ENCODE results near the gene FAM222B.

GRCh38 chr17:28749516-28750177 lies 92.9 kb downstream of the FAM222B start:
- TF ChIP-seq, protein P1, sequence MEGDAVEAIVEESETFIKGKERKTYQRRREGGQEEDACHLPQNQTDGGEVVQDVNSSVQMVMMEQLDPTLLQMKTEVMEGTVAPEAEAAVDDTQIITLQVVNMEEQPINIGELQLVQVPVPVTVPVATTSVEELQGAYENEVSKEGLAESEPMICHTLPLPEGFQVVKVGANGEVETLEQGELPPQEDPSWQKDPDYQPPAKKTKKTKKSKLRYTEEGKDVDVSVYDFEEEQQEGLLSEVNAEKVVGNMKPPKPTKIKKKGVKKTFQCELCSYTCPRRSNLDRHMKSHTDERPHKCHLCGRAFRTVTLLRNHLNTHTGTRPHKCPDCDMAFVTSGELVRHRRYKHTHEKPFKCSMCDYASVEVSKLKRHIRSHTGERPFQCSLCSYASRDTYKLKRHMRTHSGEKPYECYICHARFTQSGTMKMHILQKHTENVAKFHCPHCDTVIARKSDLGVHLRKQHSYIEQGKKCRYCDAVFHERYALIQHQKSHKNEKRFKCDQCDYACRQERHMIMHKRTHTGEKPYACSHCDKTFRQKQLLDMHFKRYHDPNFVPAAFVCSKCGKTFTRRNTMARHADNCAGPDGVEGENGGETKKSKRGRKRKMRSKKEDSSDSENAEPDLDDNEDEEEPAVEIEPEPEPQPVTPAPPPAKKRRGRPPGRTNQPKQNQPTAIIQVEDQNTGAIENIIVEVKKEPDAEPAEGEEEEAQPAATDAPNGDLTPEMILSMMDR (IDR thresholded peaks at IDR 0.05), result no peak
- TF ChIP-seq POLR2A (IDR thresholded peaks at IDR 0.05) (no peak), POLR2AphosphoS5 (IDR thresholded peaks at IDR 0.05) (no peak), EP300 (IDR thresholded peaks at IDR 0.05) (no peak)
